ENCODE measurements around the gene CXADR.

- no peak for TF ChIP-seq POLR2A (IDR thresholded peaks at IDR 0.05)
- TF ChIP-seq, protein P1, sequence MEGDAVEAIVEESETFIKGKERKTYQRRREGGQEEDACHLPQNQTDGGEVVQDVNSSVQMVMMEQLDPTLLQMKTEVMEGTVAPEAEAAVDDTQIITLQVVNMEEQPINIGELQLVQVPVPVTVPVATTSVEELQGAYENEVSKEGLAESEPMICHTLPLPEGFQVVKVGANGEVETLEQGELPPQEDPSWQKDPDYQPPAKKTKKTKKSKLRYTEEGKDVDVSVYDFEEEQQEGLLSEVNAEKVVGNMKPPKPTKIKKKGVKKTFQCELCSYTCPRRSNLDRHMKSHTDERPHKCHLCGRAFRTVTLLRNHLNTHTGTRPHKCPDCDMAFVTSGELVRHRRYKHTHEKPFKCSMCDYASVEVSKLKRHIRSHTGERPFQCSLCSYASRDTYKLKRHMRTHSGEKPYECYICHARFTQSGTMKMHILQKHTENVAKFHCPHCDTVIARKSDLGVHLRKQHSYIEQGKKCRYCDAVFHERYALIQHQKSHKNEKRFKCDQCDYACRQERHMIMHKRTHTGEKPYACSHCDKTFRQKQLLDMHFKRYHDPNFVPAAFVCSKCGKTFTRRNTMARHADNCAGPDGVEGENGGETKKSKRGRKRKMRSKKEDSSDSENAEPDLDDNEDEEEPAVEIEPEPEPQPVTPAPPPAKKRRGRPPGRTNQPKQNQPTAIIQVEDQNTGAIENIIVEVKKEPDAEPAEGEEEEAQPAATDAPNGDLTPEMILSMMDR (IDR thresholded peaks at IDR 0.05): no peak
Measured at GRCh38 chr21:17550671-17551308, 37.9 kb downstream of the CXADR start.
